Muscle of leg (tissue), 11 donors: ENCODE data around the gene TAF1B. TPM values are rescaled to one million over a fixed set of nuclear protein-coding genes. Genes with fewer than 3 reads are reported as not detected.

ENCODE experiments used
- DNase-seq: peaks from one replicate; pipeline ENCODE4 v3.0.0; 2013
- H3K27ac ChIP-seq: one replicate; pipeline ENCODE4 v1.5.1; 2013; ENCODE audit warnings: mild to moderate bottlenecking, low read length, control low read depth
- H3K27me3 ChIP-seq: one replicate; pipeline ENCODE4 v1.6.1; 2013; ENCODE audit warnings: low read length; ENCODE audit not compliant: control insufficient read depth, insufficient read depth
- H3K36me3 ChIP-seq: one replicate; pipeline ENCODE4 v1.6.1; 2013; ENCODE audit warnings: low read length; ENCODE audit not compliant: control insufficient read depth, insufficient read depth
- H3K4me1 ChIP-seq: one replicate; pipeline ENCODE4 v1.6.1; 2013; ENCODE audit warnings: low read length; ENCODE audit not compliant: control insufficient read depth, insufficient read depth
- H3K4me3 ChIP-seq: one replicate; pipeline ENCODE4 v1.5.1; 2013; ENCODE audit warnings: low read length, control low read depth
- H3K9me3 ChIP-seq: replicated peaks from 2 replicates; pipeline ENCODE4 v1.6.1; 2013; ENCODE audit warnings: low read depth, low read length; ENCODE audit not compliant: control insufficient read depth
- WGBS: methylation state at CpG from one replicate; pipeline ENCODE4 v1.1.5; 2013; ENCODE audit warnings: missing lambda C conversion rate; ENCODE audit not compliant: insufficient coverage; 5-methylcytosine and 5-hydroxymethylcytosine counted together
- polyA plus RNA-seq, 8 donors: library from polyadenylated mRNA; unstranded; fragments of 120-200 nt; gene quantifications; one replicate each; pipeline versions ENCODE4 v1.2.1 to v1.2.3, GENCODE V29; 2013; ENCODE audit warnings: inconsistent platforms in 1 of 8, low replicate concordance in 1 of 8; ENCODE audit not compliant: insufficient read length in 8 of 8, insufficient read depth in 1 of 8
- total RNA-seq: library from RNA; stranded (reverse); fragments of 120-200 nt; gene quantifications from one replicate; pipeline ENCODE4 v1.2.4, GENCODE V29; 2013

Gene TAF1B
- total and polyA plus RNA-seq, 9 donors, result 8.4 to 15.5 (median 11.3) TPM

- Histone ChIP-seq H3K27me3 (peaks cover 37% of the 10 kb centered on the region), H3K4me1 (no peaks in the 10 kb centered on the region), H3K36me3 (no peaks in the 10 kb centered on the region), H3K9me3 (no peaks in the 10 kb centered on the region), H3K4me3 (no peak overlapping the region), H3K27ac (no peak overlapping the region)
- WGBS, result 89% methylated on average over 17 of the region's 23 CpGs
- DNase-seq, result no peak
Observed at GRCh38 chr2:9949239-9949991, 106.1 kb downstream of the TAF1B start.

GRCh38 chr2:9949992-9950520 lies 106.8 kb downstream of the TAF1B start:
- H3K4me1 ChIP-seq, result no peaks in the 10 kb centered on the region
- H3K4me3 ChIP-seq, result no peak overlapping the region
- no peak for DNase-seq
- peaks cover 36% of the 10 kb centered on the region for H3K27me3 ChIP-seq
- WGBS, result 81% methylated on average over 14 of the region's 14 CpGs
- H3K9me3 ChIP-seq, result no peaks in the 10 kb centered on the region
- H3K36me3 ChIP-seq, result no peaks in the 10 kb centered on the region
- no peak overlapping the region for H3K27ac ChIP-seq

- Histone ChIP-seq H3K9me3 (no peaks in the 10 kb centered on the region), H3K36me3 (no peaks in the 10 kb centered on the region), H3K4me1 (no peaks in the 10 kb centered on the region), H3K27ac (no peak overlapping the region), H3K27me3 (peaks cover 38% of the 10 kb centered on the region), H3K4me3 (peak overlapping the region; percentile 44)
- DNase-seq, result peak; percentile 46
- 4% methylated on average over 74 of the region's 76 CpGs for WGBS
Observed at GRCh38 chr2:9950521-9951271, 107.4 kb downstream of the TAF1B start.

GRCh38 chr2:9951272-9951521 lies 107.9 kb downstream of the TAF1B start:
- under 1% methylated on average over 47 of the region's 47 CpGs for WGBS
- Histone ChIP-seq H3K4me3 (peak overlapping the region; percentile 44), H3K9me3 (no peaks in the 10 kb centered on the region), H3K36me3 (no peaks in the 10 kb centered on the region), H3K27ac (no peak overlapping the region), H3K27me3 (peaks cover 33% of the 10 kb centered on the region), H3K4me1 (no peaks in the 10 kb centered on the region)
- no peak for DNase-seq

GRCh38 chr2:9951522-9952285 lies 108.4 kb downstream of the TAF1B start, which contains the start of gene GRHL1:
GRHL1 (plus strand) TSS chr2:9951693; CDS start chr2:9951834, 141 bp downstream.
- peak within 1 kb of the TSS; percentile 35 for H3K27ac ChIP-seq
- under 1% methylated on average over 105 of the region's 111 CpGs for WGBS
- peak; percentile 98 for DNase-seq

GRCh38 chr2:9952286-9952737 lies 109.0 kb downstream of the TAF1B start:
- H3K4me3 ChIP-seq, result peak overlapping the region; percentile 61
- 1% methylated on average over 9 of the region's 15 CpGs for WGBS

More at GRCh38 chr2:9951522-9952285, 108.4 kb downstream of the TAF1B start, which contains the start of gene GRHL1:
- Histone ChIP-seq H3K9me3 (no peaks in the 10 kb centered on the region), H3K4me3 (peak within 1 kb of the TSS; percentile 61), H3K36me3 (no peaks in the 10 kb centered on the region), H3K4me1 (no peaks in the 10 kb centered on the region), H3K27me3 (peaks cover 30% of the 10 kb centered on the region)

GRCh38 chr2:9952856-9953503 lies 109.7 kb downstream of the TAF1B start:
- no peak for DNase-seq
- Histone ChIP-seq H3K4me1 (no peaks in the 10 kb centered on the region), H3K36me3 (no peaks in the 10 kb centered on the region), H3K27ac (no peak overlapping the region), H3K9me3 (no peaks in the 10 kb centered on the region), H3K4me3 (no peak overlapping the region), H3K27me3 (peaks cover 28% of the 10 kb centered on the region)
- 50% methylated on average over 5 of the region's 8 CpGs for WGBS

More at GRCh38 chr2:9952286-9952737, 109.0 kb downstream of the TAF1B start:
- H3K4me1 ChIP-seq, result no peaks in the 10 kb centered on the region
- no peaks in the 10 kb centered on the region for H3K9me3 ChIP-seq
- no peak for DNase-seq
- peaks cover 28% of the 10 kb centered on the region for H3K27me3 ChIP-seq
- no peak overlapping the region for H3K27ac ChIP-seq
- no peaks in the 10 kb centered on the region for H3K36me3 ChIP-seq

GRCh38 chr2:9954136-9954535 lies 110.9 kb downstream of the TAF1B start:
- Histone ChIP-seq H3K4me3 (no peak overlapping the region), H3K27ac (no peak overlapping the region), H3K36me3 (no peaks in the 10 kb centered on the region), H3K4me1 (no peaks in the 10 kb centered on the region), H3K9me3 (no peaks in the 10 kb centered on the region), H3K27me3 (peaks cover 23% of the 10 kb centered on the region)
- 66% methylated on average over 2 of the region's 3 CpGs for WGBS
- no peak for DNase-seq

GRCh38 chr2:9958057-9958456 lies 114.8 kb downstream of the TAF1B start:
- Histone ChIP-seq H3K4me1 (no peaks in the 10 kb centered on the region), H3K4me3 (no peak overlapping the region), H3K36me3 (no peaks in the 10 kb centered on the region), H3K27me3 (peaks cover 5% of the 10 kb centered on the region), H3K27ac (no peak overlapping the region), H3K9me3 (no peaks in the 10 kb centered on the region)
- no peak for DNase-seq
- 90% methylated on average over 4 of the region's 8 CpGs for WGBS
